ENCODE data around the gene CAPSL. TPM values are rescaled to one million over a fixed set of nuclear protein-coding genes. Genes with fewer than 3 reads are reported as not detected.
A peak's percentile ranks its signal among the peaks of the same experiment; 100 is the strongest.

Gene CAPSL
- total RNA-seq, 4 donors from 2014 or later, result not detected

- WGBS, result 71% methylated on average over 5 of the region's 5 CpGs
- H3K36me3 ChIP-seq, result no peaks in the 10 kb centered on the region
Observed at GRCh38 chr5:35947085-35947484, 8.7 kb upstream of the CAPSL start.

GRCh38 chr5:35939639-35940038 is 1.2 kb upstream of the CAPSL start:
- no peak for DNase-seq (ENCODE audit: low spot score in 2 of 2)
- H3K36me3 ChIP-seq, result no peaks in the 10 kb centered on the region
- H3K4me3 ChIP-seq, result no peak overlapping the region
- H3K9me3 ChIP-seq, result no peaks in the 10 kb centered on the region
- H3K27me3 ChIP-seq, result no peaks in the 10 kb centered on the region
- 66% methylated on average over 3 of the region's 3 CpGs for WGBS
- H3K27ac ChIP-seq, result no peak overlapping the region
- TF ChIP-seq EP300 (IDR thresholded peaks at IDR 0.05), result no peak
- no peak for TF ChIP-seq POLR2AphosphoS5 (IDR thresholded peaks at IDR 0.05)
- no peak for TF ChIP-seq POLR2A (IDR thresholded peaks at IDR 0.05)
- TF ChIP-seq CTCF (IDR thresholded peaks at IDR 0.05), result no peak
- H3K4me1 ChIP-seq, result no peaks in the 10 kb centered on the region

More at GRCh38 chr5:35947085-35947484, 8.7 kb upstream of the CAPSL start:
- Histone ChIP-seq H3K27me3 (no peaks in the 10 kb centered on the region), H3K4me3 (no peak overlapping the region), H3K9me3 (no peaks in the 10 kb centered on the region), H3K27ac (no peak overlapping the region), H3K4me1 (no peaks in the 10 kb centered on the region)
- no peak for TF ChIP-seq POLR2A (IDR thresholded peaks at IDR 0.05)
- TF ChIP-seq POLR2AphosphoS5 (IDR thresholded peaks at IDR 0.05), result no peak
- no peak for TF ChIP-seq CTCF (IDR thresholded peaks at IDR 0.05)
- TF ChIP-seq EP300 (IDR thresholded peaks at IDR 0.05), result no peak
- DNase-seq (ENCODE audit: low spot score in 2 of 2), result no peak

- DNase-seq (ENCODE audit: low spot score in 2 of 2), result no peak
- no peaks in the 10 kb centered on the region for H3K36me3 ChIP-seq
- WGBS, result 32% methylated on average over 13 of the region's 13 CpGs
- peaks cover 12% of the 10 kb centered on the region for H3K4me1 ChIP-seq
- no peak overlapping the region for H3K4me3 ChIP-seq
- no peak overlapping the region for H3K27ac ChIP-seq
- TF ChIP-seq POLR2AphosphoS5 (IDR thresholded peaks at IDR 0.05) (no peak), CTCF (IDR thresholded peaks at IDR 0.05) (peak; percentile 73 to 77), POLR2A (IDR thresholded peaks at IDR 0.05) (no peak)
- no peaks in the 10 kb centered on the region for H3K9me3 ChIP-seq
- peaks cover 39% of the 10 kb centered on the region for H3K27me3 ChIP-seq
Observed at GRCh38 chr5:35926389-35927051, 11.9 kb downstream of the CAPSL start.

GRCh38 chr5:35924950-35925722 is 13.3 kb downstream of the CAPSL start:
- Histone ChIP-seq H3K9me3 (no peaks in the 10 kb centered on the region), H3K27ac (no peak overlapping the region), H3K4me1 (peaks cover 12% of the 10 kb centered on the region), H3K4me3 (no peak overlapping the region), H3K36me3 (no peaks in the 10 kb centered on the region), H3K27me3 (peaks cover 39% of the 10 kb centered on the region)
- TF ChIP-seq POLR2AphosphoS5 (IDR thresholded peaks at IDR 0.05) (no peak), CTCF (IDR thresholded peaks at IDR 0.05) (peak; percentile 23 to 68)
- DNase-seq (ENCODE audit: low spot score in 2 of 2), result peak; percentile 69 to 84
- WGBS, result 16% methylated on average over 14 of the region's 21 CpGs

GRCh38 chr5:35924122-35924949 is 14.1 kb downstream of the CAPSL start:
- 37% methylated on average over 10 of the region's 10 CpGs for WGBS

More at GRCh38 chr5:35924122-35924949, 14.1 kb downstream of the CAPSL start:
- H3K27ac ChIP-seq, result no peak overlapping the region
- H3K27me3 ChIP-seq, result peaks cover 39% of the 10 kb centered on the region
- H3K4me3 ChIP-seq, result no peak overlapping the region
- H3K4me1 ChIP-seq, result peaks cover 12% of the 10 kb centered on the region
- no peak for DNase-seq (ENCODE audit: low spot score in 2 of 2)
- TF ChIP-seq POLR2AphosphoS5 (IDR thresholded peaks at IDR 0.05), result no peak
- TF ChIP-seq CTCF (IDR thresholded peaks at IDR 0.05), result no peak
- no peak for TF ChIP-seq EP300 (IDR thresholded peaks at IDR 0.05)
- TF ChIP-seq POLR2A (IDR thresholded peaks at IDR 0.05), result no peak
- no peaks in the 10 kb centered on the region for H3K36me3 ChIP-seq
- no peaks in the 10 kb centered on the region for H3K9me3 ChIP-seq
